GM19025 (cell line): ENCODE data around the gene LMTK2.

ENCODE experiments used
- ATAC-seq: cut with Tn5 transposase; IDR thresholded peaks from one replicate; pipeline ENCODE4 v1.9.1; 2021; ENCODE audit warnings: mild to moderate bottlenecking, low read depth, moderate library complexity; ENCODE audit not compliant: unreplicated experiment

LMTK2 gene

DNA sequence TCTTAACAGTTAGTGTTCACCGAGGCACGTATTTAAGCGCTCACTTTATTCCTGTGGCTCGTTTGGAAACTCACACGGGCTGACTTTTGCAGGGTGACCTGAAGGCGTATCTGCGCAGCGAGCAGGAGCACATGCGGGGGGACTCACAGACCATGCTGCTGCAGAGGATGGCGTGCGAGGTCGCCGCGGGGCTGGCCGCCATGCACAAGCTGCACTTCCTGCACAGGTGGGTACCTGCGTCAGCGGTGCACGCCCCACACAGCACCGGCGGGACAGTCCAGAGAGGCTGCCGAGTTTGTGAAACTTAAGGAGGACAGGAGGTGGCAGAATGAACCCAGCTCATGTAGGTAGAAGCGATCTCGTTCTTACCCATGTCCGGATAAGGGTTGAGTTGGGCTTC lies 64.8 kb downstream of the LMTK2 start:
- no peak for ATAC-seq

DNA sequence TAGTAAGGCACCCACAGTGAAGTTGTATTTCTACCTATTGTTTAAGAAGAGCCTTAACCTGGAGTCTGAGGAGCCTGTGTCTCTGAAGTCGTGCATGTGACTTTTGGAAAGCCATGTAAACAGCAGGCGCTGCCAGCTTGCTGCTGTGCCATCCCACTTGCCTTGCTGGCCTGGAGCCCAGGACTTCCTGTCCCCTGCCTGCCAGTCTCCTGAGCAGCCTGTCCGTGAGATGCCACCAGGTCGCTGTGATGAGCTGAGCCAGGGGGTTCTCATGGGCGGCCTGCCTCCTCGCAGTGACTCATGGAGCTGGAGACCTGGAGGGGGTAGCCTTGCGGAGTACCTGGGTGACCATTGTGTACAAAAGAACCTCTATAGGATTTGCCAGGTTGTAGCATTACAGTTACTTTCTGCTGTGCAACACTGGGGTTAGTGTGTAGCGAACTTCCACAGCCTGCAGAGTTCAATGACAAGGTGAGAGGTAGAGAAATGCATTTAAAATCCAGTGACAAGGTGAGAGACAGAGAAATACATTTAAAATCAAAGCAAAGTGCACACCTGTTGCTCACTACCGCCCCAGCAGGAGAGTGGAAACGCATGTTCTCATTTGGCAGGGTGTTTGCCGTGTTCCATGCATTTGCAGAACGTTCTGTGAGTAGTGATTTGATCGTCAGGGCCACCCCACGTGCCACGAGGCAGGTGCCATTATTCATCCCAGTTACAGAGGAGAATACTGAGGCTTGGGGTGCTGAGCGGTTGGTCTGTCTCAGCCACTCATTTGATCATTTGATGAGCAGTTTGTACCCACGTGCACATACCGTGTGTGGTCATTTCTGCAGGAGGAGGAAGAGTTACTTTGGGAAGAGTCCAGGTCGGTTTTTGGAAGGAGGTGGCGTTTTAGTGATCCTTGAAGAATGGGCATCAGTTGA lies 67.9 kb downstream of the LMTK2 start:
- no peak for ATAC-seq

DNA sequence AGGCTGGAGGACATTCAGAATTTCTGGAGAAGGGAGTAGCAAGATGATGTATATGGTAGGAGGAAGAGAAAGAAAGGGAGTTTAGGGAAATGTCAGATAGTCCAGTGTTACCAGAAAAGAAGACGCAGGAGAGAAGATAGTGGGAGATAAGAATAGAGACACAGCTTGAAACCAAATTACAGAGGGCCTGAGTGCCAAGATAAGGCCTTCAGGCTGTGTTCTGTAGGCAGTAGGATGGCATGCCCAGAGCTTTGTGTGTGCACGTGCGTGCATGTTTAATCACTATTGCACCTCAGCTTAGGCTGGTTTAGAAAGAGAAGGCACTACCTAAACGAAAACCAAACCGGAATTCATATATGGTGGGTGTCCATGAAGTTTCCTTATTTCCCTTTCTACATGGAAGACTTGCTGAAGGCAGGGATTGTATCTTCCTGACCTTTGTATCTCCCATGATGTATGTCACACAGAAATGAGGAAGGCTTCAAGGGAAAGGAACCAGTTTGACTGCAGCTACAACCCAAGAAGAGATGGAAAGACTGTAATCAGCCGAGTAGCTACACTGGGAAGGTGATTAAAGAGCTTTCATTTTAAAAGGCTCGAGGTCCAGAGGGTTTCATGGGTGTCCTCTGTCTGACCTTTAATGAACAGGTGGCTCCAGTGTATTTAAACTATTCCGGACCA lies 68.7 kb downstream of the LMTK2 start:
- no peak for ATAC-seq

DNA sequence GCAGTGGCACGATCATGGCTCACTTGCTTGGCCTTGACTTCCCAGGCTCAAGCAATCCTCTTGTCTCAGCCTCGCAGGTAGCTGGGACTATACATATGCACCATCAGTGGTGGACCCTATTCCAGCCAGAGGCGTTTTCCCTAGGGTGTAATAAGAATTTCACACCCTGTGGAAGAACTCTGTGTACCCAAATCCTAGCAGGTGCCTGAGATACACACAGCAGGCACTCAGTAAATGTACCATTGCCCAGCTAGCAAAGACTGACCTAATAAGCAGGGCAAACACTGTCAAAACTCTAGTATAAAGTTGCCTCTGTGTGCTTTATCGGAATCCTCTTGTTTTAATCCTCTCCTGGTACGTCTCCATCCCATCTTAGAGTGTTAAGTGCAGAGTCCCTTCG lies 70.9 kb downstream of the LMTK2 start:
- ATAC-seq, result no peak

DNA sequence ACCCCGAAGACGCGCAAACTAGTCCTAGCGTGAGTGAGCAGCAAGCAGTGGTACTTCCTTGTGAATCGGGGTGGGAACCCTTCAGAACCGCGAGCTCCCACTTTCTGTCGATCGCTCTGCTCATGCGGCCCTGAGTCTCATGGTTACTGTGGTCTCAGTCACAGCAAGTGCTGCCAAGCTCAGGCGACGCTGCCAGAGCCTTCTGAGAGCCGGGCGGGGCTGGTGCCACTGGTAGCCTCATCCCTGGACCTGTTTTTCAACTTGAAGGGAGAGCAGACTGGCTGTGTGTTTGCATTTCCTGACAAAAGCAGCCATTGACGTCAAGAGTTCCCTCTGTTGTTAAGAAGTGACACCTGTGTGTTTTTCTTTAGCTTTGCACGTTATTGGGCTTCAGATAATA lies 71.7 kb downstream of the LMTK2 start:
- ATAC-seq, result no peak

DNA sequence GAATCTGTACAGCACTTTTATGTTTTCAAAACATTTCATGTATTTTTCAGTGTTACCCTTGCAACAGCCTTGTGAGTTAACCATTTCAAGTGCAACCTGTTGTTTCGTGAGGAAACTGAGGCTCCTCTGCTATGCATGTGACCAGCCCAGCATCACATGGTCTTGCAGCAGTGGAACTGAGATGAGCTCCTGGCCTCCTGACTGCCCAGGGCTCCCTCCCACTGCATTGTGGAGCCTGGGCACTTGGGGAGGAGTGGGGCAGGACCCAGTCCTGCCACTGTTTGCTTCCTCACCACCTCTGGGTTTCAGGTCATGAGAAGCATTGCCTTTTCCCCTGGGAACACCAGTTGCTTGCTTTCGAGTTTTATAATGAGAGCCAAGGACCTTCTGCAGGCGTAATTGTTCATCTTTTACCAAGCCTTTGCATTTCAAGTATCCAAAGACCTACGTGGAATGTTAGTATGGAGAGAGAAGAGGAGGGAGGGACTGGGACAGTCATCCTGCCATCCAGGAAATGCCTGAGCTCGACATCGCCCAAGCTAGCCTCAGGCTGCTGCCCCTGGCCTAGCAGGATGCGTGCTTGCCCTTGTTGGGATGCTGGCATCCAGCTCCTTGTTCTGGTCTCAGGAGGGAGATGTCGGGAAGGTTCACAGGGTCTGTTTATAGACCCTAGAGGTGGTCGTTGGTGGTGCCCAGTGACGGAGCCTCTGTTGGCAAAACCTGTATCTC lies 72.3 kb downstream of the LMTK2 start:
- no peak for ATAC-seq

DNA sequence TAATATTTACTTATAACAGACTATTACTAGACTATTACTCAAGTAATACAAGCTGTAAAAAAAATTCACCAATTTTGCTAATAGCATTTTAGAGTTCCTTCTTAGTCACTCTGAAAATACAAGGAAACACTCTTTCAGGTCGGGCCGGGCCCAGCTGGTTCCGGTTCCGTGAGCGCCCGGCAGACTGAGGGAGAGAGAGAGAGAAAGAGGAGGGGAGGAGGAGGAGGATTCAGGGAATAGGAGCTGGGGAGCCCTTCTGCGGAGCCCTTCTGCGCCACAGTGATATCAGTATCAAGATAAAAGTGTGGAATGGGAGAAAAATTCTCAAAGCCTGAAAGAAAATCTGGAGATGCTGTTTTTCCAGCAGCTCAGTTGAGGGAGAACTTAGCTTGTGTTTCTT lies 74.1 kb downstream of the LMTK2 start:
- no peak for ATAC-seq

DNA sequence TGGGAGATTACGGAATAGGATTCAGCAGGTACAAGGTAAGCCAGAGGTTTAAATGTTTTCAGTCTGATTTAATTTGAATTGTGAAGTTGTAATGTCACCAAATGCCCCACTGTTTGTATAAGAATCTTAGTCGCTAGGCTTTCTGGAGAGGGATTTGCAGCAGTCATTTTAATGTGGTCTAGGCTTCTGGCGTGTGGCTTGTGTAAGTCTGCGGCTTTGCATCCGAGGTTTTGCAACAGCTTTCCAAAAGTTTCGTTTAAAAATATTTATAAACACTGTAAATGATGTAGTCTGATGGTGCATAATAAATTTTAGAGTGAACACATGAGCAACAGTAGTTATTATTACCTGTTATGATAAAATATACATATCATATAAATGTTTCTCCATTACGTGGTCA lies 78.4 kb downstream of the LMTK2 start:
- ATAC-seq, result no peak

DNA sequence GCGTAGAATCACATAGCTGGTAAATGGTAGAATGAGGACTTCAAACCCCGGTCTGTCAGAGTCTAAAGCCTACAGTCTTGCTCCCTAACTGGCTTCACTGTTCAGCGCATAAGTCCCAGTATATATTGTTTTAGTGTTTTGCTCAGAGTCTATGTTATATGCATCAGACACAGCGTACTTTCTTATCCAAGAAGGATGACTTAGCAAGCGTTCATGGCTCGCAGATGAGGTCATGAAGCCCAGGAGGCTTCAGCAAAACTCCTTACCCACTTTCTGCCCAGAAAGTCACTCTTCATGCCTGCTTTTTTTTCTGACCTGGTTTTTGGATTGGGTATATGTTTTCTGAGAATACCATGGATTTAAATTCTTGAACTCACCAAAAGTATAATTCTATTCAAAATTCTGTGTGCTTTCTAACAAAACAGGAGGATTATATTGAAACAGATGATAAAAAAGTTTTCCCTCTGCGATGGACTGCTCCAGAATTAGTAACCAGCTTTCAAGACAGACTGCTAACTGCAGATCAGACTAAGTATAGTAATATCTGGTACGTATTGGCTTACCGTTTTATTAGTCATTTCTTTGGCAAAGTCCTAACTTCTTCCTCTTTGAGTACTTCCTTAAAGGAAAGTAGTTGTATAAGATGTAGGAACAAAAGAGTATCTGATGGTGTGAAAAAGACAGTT lies 79.9 kb downstream of the LMTK2 start:
- ATAC-seq, result no peak

DNA sequence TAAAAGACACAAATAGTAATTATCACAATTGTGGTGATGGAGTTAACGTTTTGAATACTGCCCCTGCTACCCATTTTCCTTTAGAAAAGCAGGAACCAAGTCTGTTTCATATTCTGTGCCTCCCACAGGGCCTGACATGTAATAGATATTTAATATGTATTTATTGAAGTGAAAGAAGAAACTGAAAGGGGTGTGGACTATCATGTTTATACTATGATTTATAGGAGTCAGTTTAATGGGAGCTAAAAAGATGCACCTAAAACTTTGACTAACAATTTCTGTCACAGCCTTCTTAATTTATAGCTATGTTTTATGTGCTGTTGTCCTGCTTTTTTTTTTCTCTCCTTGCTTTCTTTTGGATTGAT lies 80.5 kb downstream of the LMTK2 start:
- no peak for ATAC-seq

DNA sequence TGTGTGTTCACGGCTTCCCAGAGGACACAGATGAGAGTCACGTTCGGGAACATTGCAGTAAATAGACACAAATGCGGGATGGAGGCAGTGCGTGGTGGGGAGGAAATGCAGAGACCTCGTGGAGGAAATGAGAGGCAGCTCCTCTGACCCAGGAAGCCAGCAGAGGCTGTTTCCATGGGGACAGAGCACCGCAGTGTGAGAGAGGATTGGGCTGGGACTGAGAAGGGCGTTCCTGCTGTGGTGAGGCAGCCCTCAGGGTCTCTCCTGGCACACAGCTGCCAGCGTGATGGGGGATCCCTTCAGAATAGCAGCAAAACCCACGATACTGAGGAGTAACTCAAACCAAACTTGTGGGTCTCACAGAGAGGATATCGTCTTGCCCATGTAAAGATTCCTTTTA lies 82.9 kb downstream of the LMTK2 start:
- ATAC-seq, result no peak

DNA sequence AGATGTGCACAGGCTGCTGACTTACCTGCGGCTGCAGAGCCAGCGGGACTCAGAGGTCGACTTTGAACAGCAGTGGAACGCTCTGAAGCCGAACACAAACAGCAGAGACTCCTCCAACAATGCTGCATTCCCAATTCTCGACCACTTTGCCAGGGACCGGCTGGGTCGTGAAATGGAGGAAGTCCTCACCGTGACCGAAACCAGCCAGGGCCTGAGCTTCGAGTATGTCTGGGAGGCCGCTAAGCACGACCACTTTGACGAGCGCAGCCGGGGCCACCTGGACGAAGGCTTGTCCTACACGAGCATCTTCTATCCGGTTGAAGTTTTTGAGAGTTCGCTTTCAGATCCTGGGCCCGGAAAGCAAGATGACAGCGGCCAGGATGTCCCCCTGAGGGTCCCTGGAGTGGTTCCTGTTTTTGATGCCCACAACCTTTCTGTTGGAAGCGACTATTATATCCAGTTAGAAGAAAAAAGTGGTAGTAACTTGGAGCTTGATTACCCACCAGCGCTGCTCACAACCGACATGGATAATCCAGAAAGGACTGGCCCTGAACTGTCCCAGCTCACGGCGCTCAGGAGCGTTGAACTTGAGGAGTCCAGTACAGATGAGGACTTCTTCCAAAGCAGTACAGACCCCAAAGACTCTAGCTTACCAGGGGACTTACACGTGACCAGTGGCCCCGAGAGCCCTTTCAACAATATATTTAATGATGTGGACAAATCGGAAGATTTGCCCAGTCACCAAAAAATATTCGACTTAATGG lies 85.2 kb downstream of the LMTK2 start:
- no peak for ATAC-seq

DNA sequence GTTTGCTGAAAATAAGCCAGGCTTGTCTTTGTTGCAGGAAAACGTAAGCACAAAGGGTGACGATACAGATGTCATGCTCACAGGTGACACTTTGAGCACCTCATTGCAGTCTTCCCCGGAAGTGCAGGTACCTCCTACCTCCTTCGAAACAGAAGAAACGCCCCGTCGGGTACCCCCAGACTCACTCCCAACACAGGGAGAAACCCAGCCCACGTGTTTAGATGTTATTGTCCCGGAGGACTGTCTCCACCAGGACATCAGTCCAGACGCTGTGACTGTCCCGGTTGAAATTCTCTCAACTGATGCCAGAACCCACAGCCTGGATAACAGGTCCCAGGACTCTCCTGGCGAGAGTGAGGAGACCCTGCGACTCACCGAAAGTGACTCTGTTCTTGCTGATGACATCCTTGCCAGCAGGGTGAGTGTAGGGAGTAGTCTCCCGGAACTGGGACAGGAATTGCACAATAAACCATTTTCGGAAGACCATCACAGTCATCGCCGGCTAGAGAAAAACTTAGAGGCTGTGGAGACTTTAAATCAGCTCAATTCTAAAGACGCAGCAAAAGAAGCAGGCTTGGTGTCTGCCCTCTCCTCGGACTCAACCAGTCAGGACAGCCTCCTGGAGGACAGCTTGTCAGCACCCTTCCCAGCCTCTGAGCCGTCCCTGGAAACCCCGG lies 86.3 kb downstream of the LMTK2 start:
- no peak for ATAC-seq

DNA sequence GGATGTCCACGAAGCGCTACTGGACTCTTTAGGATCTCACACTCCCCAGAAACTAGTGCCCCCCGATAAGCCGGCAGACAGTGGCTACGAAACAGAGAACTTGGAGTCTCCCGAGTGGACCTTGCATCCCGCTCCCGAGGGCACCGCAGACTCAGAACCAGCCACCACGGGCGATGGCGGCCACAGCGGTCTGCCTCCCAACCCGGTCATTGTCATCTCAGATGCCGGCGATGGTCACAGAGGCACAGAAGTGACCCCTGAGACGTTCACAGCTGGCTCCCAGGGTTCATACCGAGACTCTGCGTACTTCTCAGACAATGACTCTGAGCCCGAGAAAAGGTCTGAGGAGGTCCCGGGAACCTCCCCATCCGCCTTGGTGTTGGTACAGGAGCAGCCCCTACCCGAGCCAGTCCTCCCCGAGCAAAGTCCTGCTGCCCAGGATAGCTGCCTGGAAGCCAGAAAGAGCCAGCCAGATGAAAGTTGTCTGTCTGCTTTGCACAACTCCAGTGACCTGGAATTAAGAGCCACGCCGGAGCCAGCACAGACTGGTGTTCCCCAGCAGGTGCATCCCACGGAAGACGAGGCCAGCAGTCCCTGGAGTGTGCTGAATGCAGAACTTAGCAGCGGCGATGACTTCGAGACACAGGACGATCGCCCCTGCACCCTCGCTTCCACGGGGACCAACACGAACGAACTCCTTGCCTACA lies 87.0 kb downstream of the LMTK2 start:
- ATAC-seq, result no peak

DNA sequence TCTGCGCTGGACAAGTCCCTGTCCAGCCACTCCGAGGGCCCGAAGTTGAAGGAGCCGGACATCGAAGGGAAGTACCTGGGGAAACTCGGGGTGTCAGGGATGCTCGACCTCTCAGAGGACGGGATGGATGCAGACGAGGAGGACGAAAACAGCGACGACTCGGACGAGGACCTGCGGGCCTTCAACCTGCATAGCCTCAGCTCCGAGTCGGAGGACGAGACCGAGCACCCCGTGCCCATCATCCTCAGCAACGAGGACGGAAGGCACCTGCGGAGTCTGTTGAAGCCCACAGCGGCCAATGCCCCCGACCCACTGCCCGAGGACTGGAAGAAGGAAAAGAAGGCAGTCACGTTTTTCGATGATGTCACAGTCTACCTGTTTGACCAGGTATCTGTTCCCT lies 87.5 kb downstream of the LMTK2 start:
- no peak for ATAC-seq

DNA sequence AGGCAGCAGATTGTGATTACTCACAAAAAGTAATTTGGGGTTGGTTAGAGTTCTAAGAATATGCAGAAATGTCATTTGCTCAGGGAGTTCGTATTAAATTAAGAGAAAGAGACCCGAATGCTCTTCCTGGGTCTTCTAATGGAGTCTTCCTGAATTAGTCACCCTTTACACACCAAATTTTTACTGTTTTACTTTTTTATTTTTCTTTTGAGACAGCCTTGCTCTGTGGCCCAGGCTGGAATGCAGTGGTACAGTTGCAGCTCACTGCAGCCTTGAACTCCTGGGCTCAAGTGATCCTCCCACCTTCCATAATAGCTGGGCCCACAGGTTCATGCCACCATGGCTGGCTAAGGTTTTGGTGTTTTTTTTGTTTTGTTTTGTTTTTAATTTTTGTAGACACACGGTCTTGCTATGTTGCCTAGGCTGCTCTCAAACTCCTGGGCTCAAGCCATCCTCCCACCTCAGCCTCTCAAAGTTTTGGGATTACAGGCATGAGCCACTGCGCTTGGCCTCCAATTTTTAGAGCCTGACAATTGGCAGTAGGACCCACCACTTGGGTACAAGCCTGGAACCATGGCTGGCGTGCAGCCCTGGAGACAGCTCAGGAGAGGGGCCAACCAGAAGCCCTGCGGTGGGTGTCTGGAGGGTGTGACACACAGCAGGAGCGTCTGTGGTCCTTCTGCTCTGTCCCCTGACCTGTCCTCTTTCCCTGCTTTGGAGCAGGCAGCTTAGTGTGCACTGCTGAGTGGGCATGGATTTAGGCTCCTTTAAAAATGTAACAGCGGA lies 88.2 kb downstream of the LMTK2 start:
- ATAC-seq, result no peak

DNA sequence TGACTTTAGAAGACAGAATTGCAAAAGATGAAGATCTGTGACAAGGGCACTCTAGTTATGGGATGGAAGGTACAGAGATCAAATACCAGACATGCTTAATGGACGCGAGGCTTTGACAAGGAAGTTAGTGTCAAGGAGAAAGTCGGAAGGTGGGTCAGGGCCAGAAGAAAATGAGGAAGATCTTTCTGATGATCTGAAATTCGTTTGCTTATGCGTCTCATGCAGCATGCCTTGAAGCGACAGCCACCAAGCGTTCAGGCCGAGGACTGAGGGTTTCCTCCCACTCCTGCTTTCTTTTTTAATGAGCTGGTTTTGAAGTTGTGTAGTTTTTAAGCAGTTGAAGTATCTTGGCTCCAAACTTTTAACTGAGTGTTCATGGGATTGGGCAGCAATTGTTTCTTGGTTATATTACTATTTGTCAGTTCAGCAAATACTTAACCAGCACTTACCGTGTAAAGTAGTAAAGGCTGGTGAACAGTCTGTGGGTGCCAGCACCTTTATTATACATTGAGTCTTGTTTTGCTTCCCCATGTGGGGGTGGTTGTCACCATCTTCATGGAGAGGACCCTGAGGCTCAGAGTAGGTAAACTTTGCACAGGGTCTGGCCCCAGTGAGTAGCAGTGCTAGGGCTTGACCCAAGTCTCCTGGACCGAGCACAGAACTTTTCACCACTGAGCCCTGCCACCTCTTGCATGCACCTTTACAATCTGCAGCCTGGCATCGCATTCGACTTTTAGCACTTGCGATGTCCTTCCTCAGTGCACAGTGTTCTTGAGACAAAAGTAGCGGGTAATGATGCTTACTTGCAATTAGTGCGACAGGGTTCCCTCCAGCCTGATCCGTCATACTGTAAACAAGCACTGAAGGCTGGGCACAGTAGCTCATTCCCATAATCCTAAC lies 90.3 kb downstream of the LMTK2 start:
- ATAC-seq, result no peak
